Measurements from ENCODE around the gene TOP2B. TPM values are rescaled to one million over a fixed set of nuclear protein-coding genes. Genes with fewer than 3 reads are reported as not detected.
A peak's percentile ranks its signal among the peaks of the same experiment; 100 is the strongest.

Gene TOP2B
- total and polyA plus RNA-seq, 9 of the 15 experiments (the other 6 are each of a cell fraction or from before 2014, with no cell fraction given) = 45.3 to 186 (median 134) TPM

DNA sequence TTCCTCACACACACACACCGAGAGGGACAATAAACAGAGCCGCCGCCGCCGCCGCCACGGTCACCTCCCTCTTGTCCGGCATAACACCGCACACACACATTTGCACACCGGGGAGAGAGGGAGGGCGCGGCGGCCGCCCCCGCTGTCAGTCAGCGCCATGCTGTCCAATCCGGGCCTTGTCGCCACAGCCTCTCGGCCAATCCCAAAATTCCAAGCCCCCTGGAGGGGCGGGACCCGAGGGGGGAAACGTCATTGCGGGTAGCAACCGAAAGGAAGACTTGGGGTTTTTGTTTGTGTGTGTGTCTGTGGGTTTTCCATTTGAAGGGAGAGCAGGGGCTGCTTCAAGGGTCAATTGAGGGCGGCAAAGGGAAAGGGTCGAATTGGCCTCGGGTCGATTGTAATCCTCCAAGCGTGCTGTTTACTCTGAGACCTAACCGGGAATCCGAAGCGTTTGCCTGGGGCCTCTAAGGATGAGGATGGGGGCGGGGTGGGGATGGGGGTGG is at the start of gene TOP2B (continued):
- TF ChIP-seq, protein P1, sequence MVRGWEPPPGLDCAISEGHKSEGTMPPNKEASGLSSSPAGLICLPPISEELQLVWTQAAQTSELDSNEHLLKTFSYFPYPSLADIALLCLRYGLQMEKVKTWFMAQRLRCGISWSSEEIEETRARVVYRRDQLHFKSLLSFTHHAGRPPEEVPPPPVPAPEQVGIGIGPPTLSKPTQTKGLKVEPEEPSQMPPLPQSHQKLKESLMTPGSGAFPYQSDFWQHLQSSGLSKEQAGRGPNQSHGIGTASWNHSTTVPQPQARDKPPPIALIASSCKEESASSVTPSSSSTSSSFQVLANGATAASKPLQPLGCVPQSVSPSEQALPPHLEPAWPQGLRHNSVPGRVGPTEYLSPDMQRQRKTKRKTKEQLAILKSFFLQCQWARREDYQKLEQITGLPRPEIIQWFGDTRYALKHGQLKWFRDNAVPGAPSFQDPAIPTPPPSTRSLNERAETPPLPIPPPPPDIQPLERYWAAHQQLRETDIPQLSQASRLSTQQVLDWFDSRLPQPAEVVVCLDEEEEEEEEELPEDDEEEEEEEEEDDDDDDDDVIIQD (CRISPR knock-in tag; IDR thresholded peaks at IDR 0.05) = no peak
- TF ChIP-seq ZNF717 (CRISPR knock-in tag; IDR thresholded peaks at IDR 0.05) = no peak
- no peak for TF ChIP-seq ZC3H4 (CRISPR knock-in tag; IDR thresholded peaks at IDR 0.05; ENCODE audit: borderline replicate concordance)
- TF ChIP-seq ZNF197 (CRISPR knock-in tag; IDR thresholded peaks at IDR 0.05; ENCODE audit: low read depth) = 0 out of 2 replicates have a peak, but pooled peaks have one; percentile 17
- TF ChIP-seq, protein P2, sequence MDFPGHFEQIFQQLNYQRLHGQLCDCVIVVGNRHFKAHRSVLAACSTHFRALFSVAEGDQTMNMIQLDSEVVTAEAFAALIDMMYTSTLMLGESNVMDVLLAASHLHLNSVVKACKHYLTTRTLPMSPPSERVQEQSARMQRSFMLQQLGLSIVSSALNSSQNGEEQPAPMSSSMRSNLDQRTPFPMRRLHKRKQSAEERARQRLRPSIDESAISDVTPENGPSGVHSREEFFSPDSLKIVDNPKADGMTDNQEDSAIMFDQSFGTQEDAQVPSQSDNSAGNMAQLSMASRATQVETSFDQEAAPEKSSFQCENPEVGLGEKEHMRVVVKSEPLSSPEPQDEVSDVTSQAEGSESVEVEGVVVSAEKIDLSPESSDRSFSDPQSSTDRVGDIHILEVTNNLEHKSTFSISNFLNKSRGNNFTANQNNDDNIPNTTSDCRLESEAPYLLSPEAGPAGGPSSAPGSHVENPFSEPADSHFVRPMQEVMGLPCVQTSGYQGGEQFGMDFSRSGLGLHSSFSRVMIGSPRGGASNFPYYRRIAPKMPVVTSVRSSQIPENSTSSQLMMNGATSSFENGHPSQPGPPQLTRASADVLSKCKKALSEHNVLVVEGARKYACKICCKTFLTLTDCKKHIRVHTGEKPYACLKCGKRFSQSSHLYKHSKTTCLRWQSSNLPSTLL (IDR thresholded peaks at IDR 0.05) = no peak
- no peak for TF ChIP-seq FOXJ2 (tag; IDR thresholded peaks at IDR 0.05)
- TF ChIP-seq, protein P3, sequence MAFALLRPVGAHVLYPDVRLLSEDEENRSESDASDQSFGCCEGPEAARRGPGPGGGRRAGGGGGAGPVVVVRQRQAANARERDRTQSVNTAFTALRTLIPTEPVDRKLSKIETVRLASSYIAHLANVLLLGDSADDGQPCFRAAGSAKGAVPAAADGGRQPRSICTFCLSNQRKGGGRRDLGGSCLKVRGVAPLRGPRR (CRISPR knock-in tag; IDR thresholded peaks at IDR 0.05) = no peak
- TF ChIP-seq PTRF (tag; IDR thresholded peaks at IDR 0.05) = no peak
- no peak for TF ChIP-seq PCBP2 (IDR thresholded peaks at IDR 0.05; ENCODE audit: low read depth, low read length, poor library complexity, severe bottlenecking)
- no peak for TF ChIP-seq SMARCC2 (IDR thresholded peaks at IDR 0.05; ENCODE audit: low read depth)
- no peak for TF ChIP-seq BCOR (IDR thresholded peaks at IDR 0.05)
- TF ChIP-seq, protein P4, sequence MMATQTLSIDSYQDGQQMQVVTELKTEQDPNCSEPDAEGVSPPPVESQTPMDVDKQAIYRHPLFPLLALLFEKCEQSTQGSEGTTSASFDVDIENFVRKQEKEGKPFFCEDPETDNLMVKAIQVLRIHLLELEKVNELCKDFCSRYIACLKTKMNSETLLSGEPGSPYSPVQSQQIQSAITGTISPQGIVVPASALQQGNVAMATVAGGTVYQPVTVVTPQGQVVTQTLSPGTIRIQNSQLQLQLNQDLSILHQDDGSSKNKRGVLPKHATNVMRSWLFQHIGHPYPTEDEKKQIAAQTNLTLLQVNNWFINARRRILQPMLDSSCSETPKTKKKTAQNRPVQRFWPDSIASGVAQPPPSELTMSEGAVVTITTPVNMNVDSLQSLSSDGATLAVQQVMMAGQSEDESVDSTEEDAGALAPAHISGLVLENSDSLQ (IDR thresholded peaks at IDR 0.05) = peak; percentile 100
- TF ChIP-seq HDAC2 (IDR thresholded peaks at IDR 0.05) = 0 out of 2 replicates have a peak, but pooled peaks have one; percentile 27
- no peak for TF ChIP-seq NR1H2 (CRISPR knock-in tag; IDR thresholded peaks at IDR 0.05)
- no peak for TF ChIP-seq MTA1 (IDR thresholded peaks at IDR 0.05; ENCODE audit: borderline replicate concordance)
- no peak for TF ChIP-seq MAFG (tag; conservative IDR thresholded peaks at IDR 0.05)
- TF ChIP-seq, protein P5, sequence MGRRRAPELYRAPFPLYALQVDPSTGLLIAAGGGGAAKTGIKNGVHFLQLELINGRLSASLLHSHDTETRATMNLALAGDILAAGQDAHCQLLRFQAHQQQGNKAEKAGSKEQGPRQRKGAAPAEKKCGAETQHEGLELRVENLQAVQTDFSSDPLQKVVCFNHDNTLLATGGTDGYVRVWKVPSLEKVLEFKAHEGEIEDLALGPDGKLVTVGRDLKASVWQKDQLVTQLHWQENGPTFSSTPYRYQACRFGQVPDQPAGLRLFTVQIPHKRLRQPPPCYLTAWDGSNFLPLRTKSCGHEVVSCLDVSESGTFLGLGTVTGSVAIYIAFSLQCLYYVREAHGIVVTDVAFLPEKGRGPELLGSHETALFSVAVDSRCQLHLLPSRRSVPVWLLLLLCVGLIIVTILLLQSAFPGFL (CRISPR knock-in tag; IDR thresholded peaks at IDR 0.05) = no peak
- TF ChIP-seq, protein P6, sequence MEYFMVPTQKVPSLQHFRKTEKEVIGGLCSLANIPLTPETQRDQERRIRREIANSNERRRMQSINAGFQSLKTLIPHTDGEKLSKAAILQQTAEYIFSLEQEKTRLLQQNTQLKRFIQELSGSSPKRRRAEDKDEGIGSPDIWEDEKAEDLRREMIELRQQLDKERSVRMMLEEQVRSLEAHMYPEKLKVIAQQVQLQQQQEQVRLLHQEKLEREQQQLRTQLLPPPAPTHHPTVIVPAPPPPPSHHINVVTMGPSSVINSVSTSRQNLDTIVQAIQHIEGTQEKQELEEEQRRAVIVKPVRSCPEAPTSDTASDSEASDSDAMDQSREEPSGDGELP (CRISPR knock-in tag; IDR thresholded peaks at IDR 0.05; ENCODE audit: borderline replicate concordance) = peak; percentile 56
- TF ChIP-seq ZNF12 (CRISPR knock-in tag; IDR thresholded peaks at IDR 0.05) = no peak
- TF ChIP-seq ZNF3 (CRISPR knock-in tag; IDR thresholded peaks at IDR 0.05) = no peak
- TF ChIP-seq NRF1 (conservative IDR thresholded peaks at IDR 0.05 in 1 of 2, IDR thresholded peaks at IDR 0.05 in 1 of 2) = peak; percentile 38 to 55; a peak in 3 of 4 replicates
- TF ChIP-seq ZNF224 (CRISPR knock-in tag; IDR thresholded peaks at IDR 0.05) = no peak
